ENCODE data around the gene CHSY3. TPM values are rescaled to one million over a fixed set of nuclear protein-coding genes. Genes with fewer than 3 reads are reported as not detected.
A peak's percentile ranks its signal among the peaks of the same experiment; 100 is the strongest.

Gene CHSY3
- total RNA-seq, 1 donor: 9.9 TPM

DNA sequence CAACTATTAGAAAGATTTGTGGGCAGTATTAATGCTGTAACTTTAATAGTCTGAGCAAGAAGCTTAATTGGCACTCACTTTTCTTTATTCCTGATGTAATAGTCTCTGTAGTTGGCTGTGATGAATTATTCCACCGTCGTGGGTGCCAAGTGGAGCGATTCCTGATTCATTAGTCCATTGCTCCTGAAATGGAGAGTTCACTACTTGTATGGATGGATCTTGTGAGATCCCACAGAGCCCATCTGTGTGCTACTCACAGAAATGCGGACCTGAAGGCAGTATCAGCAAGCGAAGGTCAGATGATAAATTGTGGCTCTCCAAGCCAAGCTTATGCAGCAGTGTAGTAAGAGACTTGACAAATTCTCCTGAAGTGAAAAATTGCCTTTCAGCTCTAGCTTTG, 212.2 kb downstream of the CHSY3 start:
- no peak for DNase-seq (ENCODE audit: low read depth)
- H3K4me3 ChIP-seq (ENCODE audit: low read depth, low read length): no peak overlapping the region
- TF ChIP-seq, protein P1, sequence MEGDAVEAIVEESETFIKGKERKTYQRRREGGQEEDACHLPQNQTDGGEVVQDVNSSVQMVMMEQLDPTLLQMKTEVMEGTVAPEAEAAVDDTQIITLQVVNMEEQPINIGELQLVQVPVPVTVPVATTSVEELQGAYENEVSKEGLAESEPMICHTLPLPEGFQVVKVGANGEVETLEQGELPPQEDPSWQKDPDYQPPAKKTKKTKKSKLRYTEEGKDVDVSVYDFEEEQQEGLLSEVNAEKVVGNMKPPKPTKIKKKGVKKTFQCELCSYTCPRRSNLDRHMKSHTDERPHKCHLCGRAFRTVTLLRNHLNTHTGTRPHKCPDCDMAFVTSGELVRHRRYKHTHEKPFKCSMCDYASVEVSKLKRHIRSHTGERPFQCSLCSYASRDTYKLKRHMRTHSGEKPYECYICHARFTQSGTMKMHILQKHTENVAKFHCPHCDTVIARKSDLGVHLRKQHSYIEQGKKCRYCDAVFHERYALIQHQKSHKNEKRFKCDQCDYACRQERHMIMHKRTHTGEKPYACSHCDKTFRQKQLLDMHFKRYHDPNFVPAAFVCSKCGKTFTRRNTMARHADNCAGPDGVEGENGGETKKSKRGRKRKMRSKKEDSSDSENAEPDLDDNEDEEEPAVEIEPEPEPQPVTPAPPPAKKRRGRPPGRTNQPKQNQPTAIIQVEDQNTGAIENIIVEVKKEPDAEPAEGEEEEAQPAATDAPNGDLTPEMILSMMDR (IDR thresholded peaks at IDR 0.05; ENCODE audit: insufficient read depth, low read depth, low read length): no peak

GRCh38 chr5:130116972-130117371, 212.7 kb downstream of the CHSY3 start:
- DNase-seq (ENCODE audit: low read depth): no peak
- TF ChIP-seq, protein P1 (IDR thresholded peaks at IDR 0.05; ENCODE audit: insufficient read depth, low read depth, low read length): no peak
- no peak overlapping the region for H3K4me3 ChIP-seq (ENCODE audit: low read depth, low read length)

DNA sequence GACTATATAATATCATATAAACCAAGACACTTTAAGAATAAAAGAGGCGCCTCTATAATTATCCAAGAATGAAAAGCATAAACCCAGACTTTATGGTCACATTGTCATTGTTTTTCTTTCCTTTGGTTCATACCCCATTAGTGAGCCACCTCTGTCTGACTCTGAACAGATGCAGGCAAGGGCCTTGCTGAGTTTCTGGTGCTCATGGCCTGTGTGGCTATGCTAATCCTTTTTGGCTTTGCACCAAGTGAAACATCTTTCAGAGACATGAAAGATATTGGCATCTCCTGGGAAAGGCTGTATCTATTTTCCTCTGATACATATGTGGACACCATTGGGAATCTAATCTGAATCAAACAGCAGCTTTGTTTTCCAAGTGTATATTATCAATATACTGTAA, 222.5 kb downstream of the CHSY3 start:
- TF ChIP-seq, protein P1 (IDR thresholded peaks at IDR 0.05; ENCODE audit: insufficient read depth, low read depth, low read length): no peak
- DNase-seq (ENCODE audit: low read depth): no peak
- H3K4me3 ChIP-seq (ENCODE audit: low read depth, low read length): no peak overlapping the region

GRCh38 chr5:130135506-130135905, 231.2 kb downstream of the CHSY3 start:
- DNase-seq (ENCODE audit: low read depth): peak; percentile 44

GRCh38 chr5:130136300-130136699, 232.0 kb downstream of the CHSY3 start:
- DNase-seq (ENCODE audit: low read depth): peak; percentile 15

More at GRCh38 chr5:130135506-130135905, 231.2 kb downstream of the CHSY3 start:
- TF ChIP-seq, protein P1 (IDR thresholded peaks at IDR 0.05; ENCODE audit: insufficient read depth, low read depth, low read length): no peak
- H3K4me3 ChIP-seq (ENCODE audit: low read depth, low read length): no peak overlapping the region

DNA sequence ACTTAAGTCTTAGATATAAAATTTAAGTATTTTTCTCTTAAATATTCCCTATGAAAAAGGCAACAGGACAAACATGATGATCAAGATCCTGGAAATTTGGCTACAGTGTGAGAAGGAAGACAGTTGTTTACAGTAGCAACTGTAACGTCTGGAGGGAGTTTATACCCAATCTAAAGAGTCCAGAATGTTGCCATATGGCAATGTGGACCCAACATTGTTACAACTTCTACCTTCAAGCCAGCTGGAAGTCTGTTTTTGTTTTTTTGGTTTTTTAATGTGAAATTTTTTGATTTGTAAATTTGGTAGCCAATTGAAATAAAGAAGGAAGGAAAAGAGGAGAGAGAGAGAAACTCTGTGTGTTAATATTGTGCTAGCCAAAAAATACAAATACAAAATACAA, 233.4 kb downstream of the CHSY3 start:
- no peak for DNase-seq (ENCODE audit: low read depth)
- no peak overlapping the region for H3K4me3 ChIP-seq (ENCODE audit: low read depth, low read length)
- TF ChIP-seq, protein P1 (IDR thresholded peaks at IDR 0.05; ENCODE audit: insufficient read depth, low read depth, low read length): no peak

More at GRCh38 chr5:130136300-130136699, 232.0 kb downstream of the CHSY3 start:
- TF ChIP-seq, protein P1 (IDR thresholded peaks at IDR 0.05; ENCODE audit: insufficient read depth, low read depth, low read length): no peak
- H3K4me3 ChIP-seq (ENCODE audit: low read depth, low read length): no peak overlapping the region

GRCh38 chr5:130138406-130139045, 234.3 kb downstream of the CHSY3 start:
- TF ChIP-seq, protein P1 (IDR thresholded peaks at IDR 0.05; ENCODE audit: insufficient read depth, low read depth, low read length): no peak
- DNase-seq (ENCODE audit: low read depth): no peak
- no peak overlapping the region for H3K4me3 ChIP-seq (ENCODE audit: low read depth, low read length)
